GM19193 (cell line): ENCODE data around the gene SERPINA9.

ENCODE experiments used
- POLR2A ChIP-seq: IDR thresholded peaks from 4 replicates; pipeline ENCODE4 v1.6.1; 2011; ENCODE audit not compliant: insufficient read depth, insufficient read length; ENCODE audit errors: extremely low read depth

Gene SERPINA9

DNA sequence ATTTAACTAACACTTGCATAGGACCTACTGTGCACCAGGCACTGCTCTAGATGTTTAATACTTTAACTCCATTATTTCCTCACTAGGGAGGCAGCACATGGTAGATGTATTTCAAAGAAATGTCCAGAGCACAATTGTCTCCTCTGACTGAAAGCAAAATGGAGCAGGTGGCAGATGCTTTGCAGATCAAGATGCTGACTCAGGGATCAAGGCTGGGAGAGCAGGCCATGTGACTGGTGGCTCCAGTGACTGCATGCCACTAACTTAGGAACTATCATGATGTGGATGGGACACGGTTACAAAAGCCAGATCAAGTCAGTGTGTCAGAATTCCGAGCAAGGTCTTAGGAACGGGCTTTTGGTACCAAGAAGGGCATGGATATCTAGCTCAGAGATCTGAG lies 51.6 kb downstream of the SERPINA9 start:
- no peak for TF ChIP-seq POLR2A

DNA sequence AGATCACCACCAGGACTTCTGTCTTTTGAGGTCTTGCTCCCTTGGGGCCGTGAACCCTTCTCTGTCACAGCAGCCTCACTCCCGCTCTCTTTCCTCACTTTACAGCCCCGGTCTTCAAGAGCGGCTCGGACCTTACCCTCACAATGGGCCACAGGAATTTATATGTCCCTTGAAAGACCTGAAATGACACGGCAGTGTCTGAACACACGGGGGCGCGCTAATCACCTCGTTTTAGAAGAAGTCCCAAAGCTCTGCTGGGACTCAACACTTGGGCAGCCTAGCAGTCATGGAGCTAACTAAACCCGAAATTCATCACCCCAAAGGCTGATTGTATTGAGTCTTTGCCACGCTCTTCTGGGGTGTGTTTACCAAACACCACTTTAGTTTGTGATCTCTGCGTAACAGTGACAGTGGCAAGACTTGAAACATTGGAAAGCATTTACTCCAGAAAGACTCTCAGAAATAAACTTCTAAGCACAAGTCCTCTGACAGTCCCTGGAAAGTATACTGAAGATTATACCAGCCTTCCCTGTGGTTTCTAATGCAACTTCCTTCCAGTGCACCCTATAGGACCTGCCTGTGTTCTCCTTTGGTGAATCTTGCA lies 52.4 kb downstream of the SERPINA9 start:
- no peak for TF ChIP-seq POLR2A

DNA sequence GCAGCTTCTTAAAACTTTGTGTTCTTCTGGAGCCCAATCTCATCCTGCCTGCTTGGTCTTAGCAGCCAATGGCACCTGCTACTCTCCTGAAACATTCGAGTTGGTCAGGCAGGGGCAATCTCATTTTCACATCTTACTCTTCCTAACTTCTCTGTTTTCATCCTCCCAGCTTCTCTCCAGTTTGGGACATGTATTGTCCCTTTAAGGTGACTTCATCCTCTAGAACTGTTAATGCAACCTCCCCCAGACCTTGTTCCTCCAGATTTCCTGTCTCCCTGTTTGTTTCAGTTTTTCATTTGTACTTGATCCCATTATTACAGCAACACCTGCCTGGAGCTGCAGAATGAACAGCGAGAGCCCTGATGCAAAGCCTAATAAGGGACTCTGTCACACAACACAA lies 54.7 kb downstream of the SERPINA9 start:
- no peak for TF ChIP-seq POLR2A
